Activated CD8-positive, alpha-beta memory T cell treated with anti-CD3 and anti-CD28 coated beads for 1 hour (primary cell): Measurements from ENCODE around the gene HDGFL3.
"Not testable (repeated sequence)": the region's sequence is repeated elsewhere in the genome, so short reads cannot be mapped to it uniquely, and the experiment has no call there.

Experiments
- DNase-seq, 2 donors: peaks; one replicate each; pipeline ENCODE4 v3.0.0-alpha.2; 2020; ENCODE audit warnings: low read depth in 1 of 2; ENCODE audit errors: extremely low read depth in 1 of 2

The HDGFL3 gene

DNA sequence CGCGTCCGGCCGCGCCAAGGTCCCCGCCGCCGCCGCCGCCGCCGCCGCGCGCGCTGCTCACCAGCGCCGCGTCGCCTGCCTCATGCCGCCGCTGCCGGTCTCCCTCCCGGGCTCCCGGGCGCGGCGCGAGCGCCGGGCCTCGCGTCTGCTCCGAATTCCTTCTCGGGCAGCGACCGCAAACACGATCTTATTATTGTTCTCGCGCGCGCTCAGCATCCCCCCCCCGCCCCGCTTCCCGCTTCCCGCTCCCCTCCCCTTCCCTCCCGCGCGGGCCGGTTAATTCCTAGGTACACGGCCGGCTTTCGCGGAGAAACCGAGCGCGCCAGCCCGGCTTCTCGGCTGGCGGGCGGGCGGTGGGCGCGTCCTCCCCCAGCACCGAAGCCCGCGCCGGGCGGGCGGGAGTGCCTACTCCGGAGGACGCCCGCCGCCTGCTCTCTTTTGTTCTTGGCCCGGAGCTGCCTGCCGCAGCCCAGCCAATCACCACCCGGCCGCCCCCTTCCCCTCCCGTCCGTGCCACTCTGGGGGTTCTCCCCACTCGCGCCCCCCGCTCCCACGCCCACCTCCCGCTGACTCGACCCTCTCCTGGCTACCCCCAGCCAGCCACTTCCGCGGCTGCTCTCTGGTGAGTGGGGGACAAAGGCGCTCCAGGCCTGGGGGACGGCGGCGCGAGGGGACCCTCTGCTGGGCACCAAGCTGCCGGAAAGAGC, at the start of gene HDGFL3:
Gene HDGFL3 (minus strand): TSS at position 164 of the 707 bp plus-strand sequence. CDS start 409 bp downstream, outside the sequence.
- peak in 1 of 2 donors; percentile 11 for DNase-seq

GRCh38 chr15:83250781-83251180, 43.2 kb upstream of the HDGFL3 start:
- DNase-seq = no peak

DNA sequence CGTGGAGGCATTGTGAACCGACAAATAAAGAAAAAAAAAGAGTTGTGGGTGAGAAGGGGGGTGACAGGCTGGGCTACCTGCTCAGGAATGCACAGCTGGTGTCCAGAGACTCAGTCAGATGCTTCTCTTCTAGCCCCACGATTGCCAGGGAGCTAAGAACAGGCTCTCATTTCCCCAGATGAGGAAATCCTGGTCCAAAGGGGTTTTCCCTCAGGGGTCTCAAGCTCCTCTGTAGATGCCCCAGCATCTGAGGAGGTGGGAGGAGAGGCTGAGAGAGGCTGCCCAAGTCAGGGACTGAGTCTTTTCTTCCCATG, 41.4 kb upstream of the HDGFL3 start:
- DNase-seq = no peak

- no peak for DNase-seq
Observed at GRCh38 chr15:83248151-83249029, 40.8 kb upstream of the HDGFL3 start.

DNA sequence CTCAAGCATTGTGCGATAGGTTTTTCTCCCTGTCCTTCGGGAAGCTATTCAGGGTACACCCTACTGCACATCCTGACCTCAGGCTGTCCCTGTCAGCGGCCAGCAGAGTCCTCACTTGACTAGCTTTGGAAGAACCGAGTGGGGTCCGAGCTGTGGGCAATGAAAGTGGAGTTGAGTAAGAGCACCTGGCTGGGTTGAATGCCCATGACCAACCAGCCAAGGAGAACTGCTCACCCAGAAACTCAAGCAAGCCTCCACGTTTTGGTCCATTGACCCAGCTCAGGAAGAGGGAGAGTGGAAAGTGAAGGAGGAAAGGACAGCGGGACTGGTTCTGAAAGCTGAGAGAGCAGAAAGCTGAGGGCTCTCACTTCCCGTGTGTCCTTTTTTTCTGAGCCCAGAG, 36.0 kb upstream of the HDGFL3 start:
- DNase-seq = no peak

DNA sequence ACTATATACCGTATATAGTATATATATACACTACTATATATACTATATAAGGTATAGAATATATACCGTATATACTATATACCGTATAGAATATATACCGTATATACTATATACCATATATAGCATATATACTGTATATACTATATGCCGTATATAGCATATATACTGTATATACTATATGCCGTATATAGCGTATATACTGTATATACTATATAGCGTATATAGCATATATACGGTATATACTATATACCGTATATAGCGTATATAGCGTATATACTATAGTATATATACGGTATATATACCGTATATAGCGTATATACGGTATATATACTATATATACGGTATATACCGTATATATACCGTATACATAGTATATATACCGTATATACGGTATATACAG, 22.6 kb upstream of the HDGFL3 start:
- DNase-seq = no peak

DNA sequence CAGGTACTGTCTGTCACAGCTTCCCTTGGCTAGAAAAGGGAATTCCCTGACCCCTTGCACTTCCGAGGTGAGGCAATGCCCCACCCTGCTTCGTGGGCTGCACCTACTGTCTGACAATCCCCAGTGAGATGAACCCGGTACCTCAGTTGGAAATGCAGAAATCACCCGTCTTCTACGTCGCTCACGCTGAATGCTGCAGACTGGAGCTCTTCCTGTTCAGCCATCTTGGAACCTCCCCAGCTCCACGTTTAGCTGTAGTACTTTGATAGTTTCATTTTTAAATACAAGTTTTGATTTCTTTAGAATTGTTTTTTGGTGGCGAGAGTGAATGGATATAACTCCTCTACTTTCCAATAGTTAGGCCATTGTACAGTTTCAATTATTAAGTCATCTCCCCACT, 17.8 kb upstream of the HDGFL3 start:
- no peak for DNase-seq

- not testable (repeated sequence) for DNase-seq
Observed at GRCh38 chr15:83221781-83222180, 14.2 kb upstream of the HDGFL3 start.

DNA sequence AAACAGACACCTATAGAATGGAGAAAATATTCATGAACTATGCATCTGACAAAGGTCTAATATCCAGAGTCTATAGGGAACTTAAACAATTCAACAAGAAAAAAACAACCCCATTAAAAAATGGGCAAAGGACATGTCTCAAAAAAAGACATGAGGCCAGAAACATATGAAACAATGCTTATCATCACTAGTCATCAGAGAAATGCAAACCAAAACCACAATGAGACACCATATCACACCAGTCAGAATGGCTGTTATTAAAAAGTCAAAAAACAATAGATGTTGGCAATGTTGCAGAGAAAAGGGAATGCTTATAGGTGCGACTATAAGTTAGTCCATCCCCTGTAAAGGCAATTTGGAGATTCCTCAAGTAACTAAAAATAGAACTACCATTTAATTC, 11.4 kb upstream of the HDGFL3 start:
- DNase-seq = no peak

GRCh38 chr15:83215306-83215705, 7.7 kb upstream of the HDGFL3 start:
- DNase-seq = no peak

DNA sequence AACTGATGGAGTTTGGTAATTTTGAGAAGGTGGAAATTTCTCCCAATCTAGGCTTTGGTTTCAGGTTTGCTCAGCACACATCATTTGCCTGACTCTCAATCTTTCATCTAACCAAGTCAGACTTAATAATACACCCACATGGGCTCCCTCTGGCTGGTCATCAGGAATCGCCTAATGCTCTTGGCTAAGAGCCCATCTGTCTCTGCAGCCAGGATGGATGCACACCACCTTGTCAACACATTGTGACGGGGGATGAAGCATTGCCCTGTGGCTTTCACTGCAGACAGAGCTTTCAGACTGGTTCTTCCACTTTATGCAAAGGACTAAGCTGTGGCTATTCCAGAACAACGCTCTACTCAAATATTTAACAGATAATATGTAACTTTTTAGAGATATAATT, 3.0 kb upstream of the HDGFL3 start:
- no peak for DNase-seq

GRCh38 chr15:83209333-83209732, 1.7 kb upstream of the HDGFL3 start:
- DNase-seq = no peak

- DNase-seq = no peak
Observed at GRCh38 chr15:83208367-83208661, 691 bp upstream of the HDGFL3 start.

GRCh38 chr15:83207009-83207659, 489 bp downstream of the HDGFL3 start:
- DNase-seq = no peak

DNA sequence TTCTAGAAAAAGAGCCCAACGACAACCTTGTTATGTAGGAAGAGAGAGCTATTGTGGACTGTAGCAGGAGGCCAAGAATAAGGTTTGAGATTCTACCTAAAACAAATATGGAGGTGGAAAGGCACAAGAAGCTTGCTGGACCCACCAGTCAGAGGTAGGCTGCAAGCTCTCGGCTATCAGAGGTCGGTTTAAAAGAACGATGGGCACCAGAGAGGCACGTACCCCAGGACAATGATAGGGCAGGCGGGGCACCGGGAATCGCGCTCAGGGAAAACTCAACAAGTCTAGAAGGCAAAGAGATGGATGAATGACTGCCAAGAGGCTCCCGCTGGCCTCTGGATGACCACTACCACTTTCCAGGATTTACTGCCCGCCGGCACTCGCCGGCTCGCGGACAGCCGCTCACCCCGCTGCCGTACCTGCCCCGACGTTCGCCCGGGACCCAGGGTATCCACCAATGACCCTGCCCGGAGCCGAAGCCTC, 1.1 kb downstream of the HDGFL3 start:
- no peak for DNase-seq

GRCh38 chr15:83205725-83206324, 1.8 kb downstream of the HDGFL3 start:
- no peak for DNase-seq

GRCh38 chr15:83204697-83205096, 2.9 kb downstream of the HDGFL3 start:
- DNase-seq = no peak

DNA sequence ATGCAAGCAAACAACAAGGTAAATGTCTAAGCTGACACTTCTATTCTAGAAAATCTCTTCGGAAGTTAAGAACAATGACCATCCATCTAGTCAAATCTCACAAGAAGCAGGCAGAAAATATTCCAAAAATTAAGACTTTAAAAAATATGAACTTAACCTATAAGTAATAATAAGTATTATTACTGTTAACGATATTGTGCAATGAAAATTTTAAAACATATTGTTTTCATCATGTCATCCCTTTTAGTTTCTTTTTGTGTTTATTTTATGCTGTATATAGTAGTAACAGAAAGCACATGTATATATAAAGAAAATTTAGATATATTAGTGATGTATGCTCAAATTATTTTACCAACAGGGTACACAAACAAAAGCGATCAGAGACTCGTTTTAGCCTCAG, 4.1 kb downstream of the HDGFL3 start:
- no peak for DNase-seq

- no peak for DNase-seq
Observed at GRCh38 chr15:83200589-83200988, 7.0 kb downstream of the HDGFL3 start.

GRCh38 chr15:83200162-83200561, 7.5 kb downstream of the HDGFL3 start:
- no peak for DNase-seq

- no peak for DNase-seq
Observed at GRCh38 chr15:83199288-83199687, 8.3 kb downstream of the HDGFL3 start.
